GM18520 (cell line): ENCODE data around the gene ATP6V0E2.

Experiments used
- ATAC-seq: cut with Tn5 transposase; IDR thresholded peaks from one replicate; pipeline ENCODE4 v1.9.1; 2021; ENCODE audit not compliant: unreplicated experiment

Gene ATP6V0E2

GRCh38 chr7:149861728-149862045, 12.1 kb upstream of the ATP6V0E2 start:
- ATAC-seq, result no peak

GRCh38 chr7:149862156-149862555, 11.6 kb upstream of the ATP6V0E2 start:
- ATAC-seq, result no peak

- no peak for ATAC-seq
Measured at GRCh38 chr7:149863500-149863899, 10.3 kb upstream of the ATP6V0E2 start.

- no peak for ATAC-seq
Measured at GRCh38 chr7:149864023-149864422, 9.7 kb upstream of the ATP6V0E2 start.

- ATAC-seq, result no peak
Measured at GRCh38 chr7:149864751-149865150, 9.0 kb upstream of the ATP6V0E2 start.

- ATAC-seq, result no peak
Measured at GRCh38 chr7:149865437-149865836, 8.3 kb upstream of the ATP6V0E2 start.

- no peak for ATAC-seq
Measured at GRCh38 chr7:149866139-149866778, 7.5 kb upstream of the ATP6V0E2 start.

- no peak for ATAC-seq
Measured at GRCh38 chr7:149866779-149867447, 6.9 kb upstream of the ATP6V0E2 start.

GRCh38 chr7:149867762-149868622, 5.8 kb upstream of the ATP6V0E2 start:
- ATAC-seq, result no peak

GRCh38 chr7:149868623-149869290, 5.0 kb upstream of the ATP6V0E2 start:
- no peak for ATAC-seq

- no peak for ATAC-seq
Measured at GRCh38 chr7:149869291-149869650, 4.5 kb upstream of the ATP6V0E2 start.

- no peak for ATAC-seq
Measured at GRCh38 chr7:149869867-149870266, 3.9 kb upstream of the ATP6V0E2 start.

GRCh38 chr7:149870274-149870673, 3.5 kb upstream of the ATP6V0E2 start:
- ATAC-seq, result no peak

GRCh38 chr7:149870701-149871483, 2.9 kb upstream of the ATP6V0E2 start:
- ATAC-seq, result no peak

GRCh38 chr7:149871576-149871975, 2.2 kb upstream of the ATP6V0E2 start:
- ATAC-seq, result no peak

- ATAC-seq, result no peak
Measured at GRCh38 chr7:149872419-149873073, 1.2 kb upstream of the ATP6V0E2 start.

- no peak for ATAC-seq
Measured at GRCh38 chr7:149873970-149874643, 338 bp downstream of the ATP6V0E2 start.

GRCh38 chr7:149874644-149875028, 867 bp downstream of the ATP6V0E2 start:
- ATAC-seq, result no peak

GRCh38 chr7:149875396-149875795, 1.6 kb downstream of the ATP6V0E2 start:
- no peak for ATAC-seq
